CD4-positive, CD25-positive, alpha-beta regulatory T cell (primary cell): Measurements from ENCODE around the gene PRSS38. TPM values are rescaled to one million over a fixed set of nuclear protein-coding genes. Genes with fewer than 3 reads are reported as not detected.
A peak's percentile ranks its signal among the peaks of the same experiment; 100 is the strongest.

Source experiments
- ATAC-seq, 2 donors: fragments of 150-1000 bp; cut with Tn5 transposase; one replicate each; pipeline ENCODE4 v1.10.0; 2021; ENCODE audit warnings: low read depth in 2 of 2, moderate number of reproducible peaks in 2 of 2, moderate library complexity in 1 of 2
- DNase-seq, 3 donors: peaks; one replicate each; pipeline versions ENCODE4 v3.0.0 to v3.0.0-alpha.2; 2012 to 2022; ENCODE audit warnings: mixed read lengths in 1 of 3
- H3K27ac ChIP-seq: one replicate; pipeline ENCODE4 v1.7.0; 2013; ENCODE audit warnings: mild to moderate bottlenecking, low read length; ENCODE audit not compliant: insufficient read depth, poor library complexity, severe bottlenecking
- H3K27me3 ChIP-seq: one replicate; pipeline ENCODE4 v1.7.0; 2013; ENCODE audit warnings: low read length; ENCODE audit not compliant: control insufficient read depth, insufficient read depth
- H3K36me3 ChIP-seq: one replicate; pipeline ENCODE4 v1.7.0; 2013; ENCODE audit warnings: mild to moderate bottlenecking, low read length, moderate library complexity; ENCODE audit not compliant: control insufficient read depth, insufficient read depth
- H3K4me1 ChIP-seq: 2 replicates; pipeline ENCODE4 v1.7.0; 2013; ENCODE audit warnings: mild to moderate bottlenecking, low read length; ENCODE audit not compliant: insufficient read depth, control insufficient read depth, poor library complexity, severe bottlenecking
- H3K4me3 ChIP-seq: one replicate; pipeline ENCODE4 v1.7.0; 2013; ENCODE audit warnings: low read depth, mild to moderate bottlenecking, low read length, moderate library complexity
- H3K9me3 ChIP-seq, 2 experiments: 1 replicate in 1 of 2; 2 replicates in 1 of 2; pipeline ENCODE4 v1.7.0; 2013; ENCODE audit warnings: low read length in 2 of 2, mild to moderate bottlenecking in 1 of 2, moderate library complexity in 1 of 2; ENCODE audit not compliant: control insufficient read depth in 2 of 2
- H3K27ac Mint-ChIP-seq, 3 donors: one replicate each; pipeline ENCODE4 v1.8.0; 2020 to 2022; ENCODE audit warnings: mild to moderate bottlenecking in 3 of 3, mixed read lengths in 3 of 3, moderate library complexity in 2 of 3
- H3K27me3 Mint-ChIP-seq: one replicate; pipeline ENCODE4 v1.8.0; 2022; ENCODE audit warnings: mild to moderate bottlenecking, mixed read lengths
- H3K36me3 Mint-ChIP-seq: one replicate; pipeline ENCODE4 v1.8.0; 2020; ENCODE audit warnings: mixed read lengths
- H3K4me1 Mint-ChIP-seq, 4 donors: one replicate each; pipeline ENCODE4 v1.8.0; 2020 to 2022; ENCODE audit warnings: mixed read lengths in 4 of 4, mild to moderate bottlenecking in 1 of 4
- H3K4me3 Mint-ChIP-seq, 4 donors: one replicate each; pipeline ENCODE4 v1.8.0; 2020 to 2022; ENCODE audit warnings: mild to moderate bottlenecking in 4 of 4, mixed read lengths in 4 of 4, moderate library complexity in 3 of 4
- H3K9me3 Mint-ChIP-seq, 7 donors: one replicate each; pipeline ENCODE4 v1.8.0; 2020 to 2022; ENCODE audit warnings: mixed read lengths in 7 of 7, mild to moderate bottlenecking in 3 of 7, moderate library complexity in 2 of 7
- polyA plus RNA-seq, 4 donors: library from polyadenylated mRNA; unstranded; fragments of 300-500 nt; fragmentation: Illumina TruSeq; gene quantifications; one replicate each; pipeline ENCODE4 v1.2.3, GENCODE V29; 2021
- total RNA-seq: library from RNA; stranded (reverse); gene quantifications from one replicate; pipeline ENCODE4 v1.2.3, GENCODE V29; 2022

The PRSS38 gene
- total RNA-seq (not detected), polyA plus RNA-seq (not detected)

GRCh38 chr1:227815468-227816409, at the start of gene PRSS38:
PRSS38 (plus strand) TSS chr1:227815675; CDS start chr1:227815717, 42 bp downstream.
- no peaks in the 10 kb centered on the region for H3K27me3 ChIP-seq
- no peaks in the 10 kb centered on the region for H3K36me3 ChIP-seq
- no peak within 1 kb of the TSS for H3K27ac ChIP-seq
- H3K27ac Mint-ChIP-seq: no peak within 1 kb of the TSS
- no peak within 1 kb of the TSS for H3K4me3 Mint-ChIP-seq
- peaks cover 10% of the 10 kb centered on the region for H3K27me3 Mint-ChIP-seq
- peaks cover 1 to 28% (median 14%) of the 10 kb centered on the region in 7 donors for H3K9me3 Mint-ChIP-seq
- peaks cover 1 to 11% of the 10 kb centered on the region in 2 experiments for H3K9me3 ChIP-seq
- no peak within 1 kb of the TSS for H3K4me3 ChIP-seq
- ATAC-seq (no peak), DNase-seq (no peak)
- H3K4me1 Mint-ChIP-seq: no peaks in the 10 kb centered on the region
- H3K36me3 Mint-ChIP-seq: peaks cover 9% of the 10 kb centered on the region
- no peaks in the 10 kb centered on the region for H3K4me1 ChIP-seq

- peak overlapping the region; percentile 66 for H3K27ac ChIP-seq
- peak overlapping the region; percentile 19 for H3K4me3 ChIP-seq
- peaks cover 14% of the 10 kb centered on the region for H3K36me3 Mint-ChIP-seq
Observed at GRCh38 chr1:227766015-227766634, 49.4 kb upstream of the PRSS38 start.

GRCh38 chr1:227766653-227767277, 48.7 kb upstream of the PRSS38 start:
- Histone ChIP-seq H3K9me3 (no peaks in the 10 kb centered on the region), H3K4me3 (no peak overlapping the region), H3K4me1 (peaks cover 58% of the 10 kb centered on the region), H3K36me3 (peaks cover 5% of the 10 kb centered on the region), H3K27me3 (no peaks in the 10 kb centered on the region), H3K27ac (peak overlapping the region; percentile 66)
- H3K36me3 Mint-ChIP-seq: peaks cover 11% of the 10 kb centered on the region
- peak overlapping the region; percentile 79 to 87 (median 79) for H3K4me3 Mint-ChIP-seq
- peaks cover 10 to 67% (median 40%) of the 10 kb centered on the region in 4 donors for H3K4me1 Mint-ChIP-seq
- no peak for ATAC-seq
- no peak for DNase-seq
- H3K27me3 Mint-ChIP-seq: no peaks in the 10 kb centered on the region
- peak overlapping the region; percentile 90 to 91 (median 91) for H3K27ac Mint-ChIP-seq
- no peaks in the 10 kb centered on the region for H3K9me3 Mint-ChIP-seq

More at GRCh38 chr1:227766015-227766634, 49.4 kb upstream of the PRSS38 start:
- peaks cover 10 to 72% (median 44%) of the 10 kb centered on the region in 4 donors for H3K4me1 Mint-ChIP-seq
- peak overlapping the region; percentile 79 to 87 (median 79) for H3K4me3 Mint-ChIP-seq
- DNase-seq (peak; percentile 58 to 92 (median 82)), ATAC-seq (peak; percentile 88 to 90)
- peaks cover 64% of the 10 kb centered on the region for H3K4me1 ChIP-seq
- no peaks in the 10 kb centered on the region for H3K9me3 Mint-ChIP-seq
- H3K9me3 ChIP-seq: no peaks in the 10 kb centered on the region
- peak overlapping the region; percentile 90 to 91 (median 91) for H3K27ac Mint-ChIP-seq
- H3K36me3 ChIP-seq: peaks cover 5% of the 10 kb centered on the region
- H3K27me3 Mint-ChIP-seq: no peaks in the 10 kb centered on the region
- H3K27me3 ChIP-seq: no peaks in the 10 kb centered on the region

GRCh38 chr1:227767401-227768124, 47.9 kb upstream of the PRSS38 start:
- ATAC-seq (no peak), DNase-seq (no peak)
- Histone ChIP-seq H3K27ac (no peak overlapping the region), H3K27me3 (no peaks in the 10 kb centered on the region), H3K9me3 (no peaks in the 10 kb centered on the region), H3K36me3 (peaks cover 5% of the 10 kb centered on the region), H3K4me3 (peak overlapping the region; percentile 23), H3K4me1 (peaks cover 50% of the 10 kb centered on the region)
- H3K9me3 Mint-ChIP-seq: no peaks in the 10 kb centered on the region
- peak overlapping the region in 2 of 4 donors; percentile 76 to 79 for H3K4me3 Mint-ChIP-seq
- no peaks in the 10 kb centered on the region for H3K27me3 Mint-ChIP-seq
- peaks cover 10 to 59% (median 38%) of the 10 kb centered on the region in 4 donors for H3K4me1 Mint-ChIP-seq
- peaks cover 14% of the 10 kb centered on the region for H3K36me3 Mint-ChIP-seq
- peak overlapping the region; percentile 73 to 91 (median 90) for H3K27ac Mint-ChIP-seq

GRCh38 chr1:227768125-227768439, 47.4 kb upstream of the PRSS38 start:
- Histone ChIP-seq H3K27ac (no peak overlapping the region), H3K9me3 (no peaks in the 10 kb centered on the region), H3K4me1 (peaks cover 45% of the 10 kb centered on the region), H3K4me3 (no peak overlapping the region), H3K36me3 (peaks cover 5% of the 10 kb centered on the region), H3K27me3 (no peaks in the 10 kb centered on the region)
- Mint-ChIP-seq H3K27ac (peak overlapping the region in 2 of 3 donors; percentile 23 to 73), H3K4me3 (peak overlapping the region in 1 of 4 donors; percentile 61), H3K36me3 (peaks cover 17% of the 10 kb centered on the region), H3K9me3 (no peaks in the 10 kb centered on the region), H3K27me3 (no peaks in the 10 kb centered on the region), H3K4me1 (peaks cover 10 to 54% (median 36%) of the 10 kb centered on the region in 4 donors)
- DNase-seq: no peak
- ATAC-seq: no peak

GRCh38 chr1:227768640-227769039, 46.8 kb upstream of the PRSS38 start:
- H3K9me3 Mint-ChIP-seq: no peaks in the 10 kb centered on the region
- H3K27ac Mint-ChIP-seq: peak overlapping the region in 2 of 3 donors; percentile 23 to 32
- H3K27ac ChIP-seq: no peak overlapping the region
- ATAC-seq (no peak), DNase-seq (no peak)
- H3K4me3 Mint-ChIP-seq: peak overlapping the region in 1 of 4 donors; percentile 61
- no peak overlapping the region for H3K4me3 ChIP-seq
- H3K27me3 Mint-ChIP-seq: no peaks in the 10 kb centered on the region
- H3K9me3 ChIP-seq: no peaks in the 10 kb centered on the region
- peaks cover 39% of the 10 kb centered on the region for H3K4me1 ChIP-seq
- H3K36me3 ChIP-seq: peaks cover 5% of the 10 kb centered on the region
- H3K4me1 Mint-ChIP-seq: peaks cover 10 to 52% (median 37%) of the 10 kb centered on the region in 4 donors
- H3K27me3 ChIP-seq: no peaks in the 10 kb centered on the region
- peaks cover 17% of the 10 kb centered on the region for H3K36me3 Mint-ChIP-seq
